Type B pancreatic cell (in vitro differentiated cells): ENCODE measurements around the gene DCTN5. TPM values are rescaled to one million over a fixed set of nuclear protein-coding genes. Genes with fewer than 3 reads are reported as not detected.

ENCODE experiments used
- DNase-seq: peaks from one replicate; pipeline ENCODE4 v3.0.0; 2021; ENCODE audit warnings: mixed read lengths; ENCODE audit not compliant: unreplicated experiment; ENCODE audit errors: extremely low spot score
- H3K27ac Mint-ChIP-seq: 2 replicates; pipeline ENCODE4 v1.8.0; 2021; ENCODE audit warnings: mild to moderate bottlenecking, mixed read lengths
- H3K27me3 Mint-ChIP-seq: 2 replicates; pipeline ENCODE4 v1.8.0; 2021; ENCODE audit warnings: mixed read lengths
- H3K36me3 Mint-ChIP-seq: 2 replicates; pipeline ENCODE4 v1.8.0; 2021; ENCODE audit warnings: mixed read lengths
- H3K4me1 Mint-ChIP-seq: one replicate; pipeline ENCODE4 v1.8.0; 2021; ENCODE audit warnings: mixed read lengths; ENCODE audit not compliant: unreplicated experiment
- H3K4me3 Mint-ChIP-seq: 2 replicates; pipeline ENCODE4 v1.8.0; 2021; ENCODE audit warnings: mild to moderate bottlenecking, mixed read lengths
- H3K9me3 Mint-ChIP-seq: 2 replicates; pipeline ENCODE4 v1.8.0; 2021; ENCODE audit warnings: mixed read lengths
- long read RNA-seq: library from polyadenylated mRNA; unstranded; transcript quantifications from one replicate; pipeline ENCODE4 v2.0.0, GENCODE V29; 2020
- total RNA-seq: library from RNA; stranded (reverse); gene quantifications from 2 replicates; pipeline ENCODE4 v1.2.1, GENCODE V29; 2021; ENCODE audit warnings: low replicate concordance
- TF ChIP-seq, protein P1 (sequence below): fragments of 200-600 bp; sonication (generic); conservative IDR thresholded peaks from 2 replicates; pipeline ENCODE4 v1.5.0; 2021; ENCODE audit warnings: antibody characterized with exemption, mild to moderate bottlenecking

DCTN5 gene
- total RNA-seq, result 77.8 and 78.3 TPM in 2 replicates
- long read RNA-seq, full-length matches to known transcripts, result 224 of 236 reads
- long read RNA-seq, partial matches to known transcripts, result 2 of 236 reads
- long read RNA-seq, other reads (novel, unspliced or antisense), result 10 of 236 reads

DNA sequence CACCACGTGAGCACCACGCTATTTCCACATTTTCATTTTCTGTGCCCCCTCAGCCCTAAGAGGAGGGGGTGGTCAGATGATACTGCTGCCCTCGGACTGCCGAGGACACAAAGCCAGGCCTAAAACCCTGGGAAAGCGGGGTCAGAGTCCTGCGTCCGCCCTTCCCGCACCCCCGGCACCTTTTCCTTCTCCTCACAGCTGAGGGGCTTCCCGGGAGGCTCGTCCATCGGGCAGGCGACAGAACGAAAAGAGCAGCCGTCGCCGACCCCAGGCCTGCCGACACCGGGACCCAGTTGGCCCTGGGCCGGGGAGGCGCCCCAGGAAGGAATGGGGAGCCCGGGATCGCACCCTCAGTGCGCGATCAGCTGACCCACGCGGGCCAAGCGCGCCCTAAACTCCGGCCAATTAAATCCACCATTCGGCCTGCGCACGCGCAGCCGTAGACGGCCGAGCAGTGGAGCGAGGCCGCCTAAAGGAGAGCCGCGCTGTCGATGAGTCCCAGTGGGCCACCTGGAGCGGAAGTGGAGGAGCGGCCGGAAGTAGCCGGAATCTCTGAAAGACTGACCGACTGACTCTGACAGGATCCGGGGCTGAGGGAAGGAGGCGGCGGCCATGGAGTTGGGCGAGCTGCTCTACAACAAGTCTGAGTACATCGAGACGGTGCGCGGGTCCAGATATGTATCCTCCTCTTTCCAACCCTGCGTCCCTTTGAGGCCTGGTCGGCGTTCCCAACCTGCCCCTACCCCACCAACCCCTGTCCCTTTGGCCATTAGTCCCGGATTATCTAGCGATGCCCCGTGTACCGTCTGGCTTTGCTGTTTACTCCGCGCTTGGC is at the start of gene DCTN5, which contains the start of gene PALB2:
DCTN5 (plus strand) TSS at position 536 of the 835 bp plus-strand sequence; CDS start at position 613, 77 bp downstream.
PALB2 (minus strand) TSS at position 380 of the 835 bp plus-strand sequence; CDS start at position 227, 153 bp downstream.
- Mint-ChIP-seq H3K36me3 (peaks cover 10% of the 10 kb centered on the region), H3K4me3 (peak within 1 kb of the TSS; percentile 99), H3K27ac (peak within 1 kb of the TSS; percentile 95), H3K4me1 (peaks cover 10% of the 10 kb centered on the region), H3K9me3 (no peaks in the 10 kb centered on the region), H3K27me3 (no peaks in the 10 kb centered on the region)
- TF ChIP-seq, protein P1, sequence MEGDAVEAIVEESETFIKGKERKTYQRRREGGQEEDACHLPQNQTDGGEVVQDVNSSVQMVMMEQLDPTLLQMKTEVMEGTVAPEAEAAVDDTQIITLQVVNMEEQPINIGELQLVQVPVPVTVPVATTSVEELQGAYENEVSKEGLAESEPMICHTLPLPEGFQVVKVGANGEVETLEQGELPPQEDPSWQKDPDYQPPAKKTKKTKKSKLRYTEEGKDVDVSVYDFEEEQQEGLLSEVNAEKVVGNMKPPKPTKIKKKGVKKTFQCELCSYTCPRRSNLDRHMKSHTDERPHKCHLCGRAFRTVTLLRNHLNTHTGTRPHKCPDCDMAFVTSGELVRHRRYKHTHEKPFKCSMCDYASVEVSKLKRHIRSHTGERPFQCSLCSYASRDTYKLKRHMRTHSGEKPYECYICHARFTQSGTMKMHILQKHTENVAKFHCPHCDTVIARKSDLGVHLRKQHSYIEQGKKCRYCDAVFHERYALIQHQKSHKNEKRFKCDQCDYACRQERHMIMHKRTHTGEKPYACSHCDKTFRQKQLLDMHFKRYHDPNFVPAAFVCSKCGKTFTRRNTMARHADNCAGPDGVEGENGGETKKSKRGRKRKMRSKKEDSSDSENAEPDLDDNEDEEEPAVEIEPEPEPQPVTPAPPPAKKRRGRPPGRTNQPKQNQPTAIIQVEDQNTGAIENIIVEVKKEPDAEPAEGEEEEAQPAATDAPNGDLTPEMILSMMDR, result no peak
- DNase-seq, result peak; percentile 89

DNA sequence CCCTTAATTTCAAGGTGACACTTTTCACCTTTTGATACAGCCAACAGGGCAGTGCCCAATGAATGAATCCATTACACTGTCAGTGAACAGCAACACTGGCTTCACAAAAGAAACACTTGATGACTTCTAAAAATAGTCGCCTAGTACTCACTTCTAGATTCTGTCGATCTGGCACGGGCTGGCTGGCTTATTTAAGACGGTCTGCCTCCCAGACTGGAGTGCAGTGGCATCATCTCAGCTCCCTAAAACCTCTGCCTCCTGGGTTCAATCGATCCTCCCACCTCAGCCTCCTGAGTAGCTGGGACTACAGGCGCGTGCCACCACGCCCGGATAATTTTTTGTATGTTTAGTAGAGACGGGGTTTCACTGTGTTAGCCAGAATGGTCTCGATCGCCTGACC is 47.1 kb upstream of the DCTN5 start:
- Mint-ChIP-seq H3K9me3 (no peaks in the 10 kb centered on the region), H3K4me1 (no peaks in the 10 kb centered on the region), H3K36me3 (peaks cover 17% of the 10 kb centered on the region), H3K27me3 (no peaks in the 10 kb centered on the region), H3K27ac (no peak overlapping the region), H3K4me3 (no peak overlapping the region)
- TF ChIP-seq, protein P1, result no peak
- DNase-seq, result no peak

DNA sequence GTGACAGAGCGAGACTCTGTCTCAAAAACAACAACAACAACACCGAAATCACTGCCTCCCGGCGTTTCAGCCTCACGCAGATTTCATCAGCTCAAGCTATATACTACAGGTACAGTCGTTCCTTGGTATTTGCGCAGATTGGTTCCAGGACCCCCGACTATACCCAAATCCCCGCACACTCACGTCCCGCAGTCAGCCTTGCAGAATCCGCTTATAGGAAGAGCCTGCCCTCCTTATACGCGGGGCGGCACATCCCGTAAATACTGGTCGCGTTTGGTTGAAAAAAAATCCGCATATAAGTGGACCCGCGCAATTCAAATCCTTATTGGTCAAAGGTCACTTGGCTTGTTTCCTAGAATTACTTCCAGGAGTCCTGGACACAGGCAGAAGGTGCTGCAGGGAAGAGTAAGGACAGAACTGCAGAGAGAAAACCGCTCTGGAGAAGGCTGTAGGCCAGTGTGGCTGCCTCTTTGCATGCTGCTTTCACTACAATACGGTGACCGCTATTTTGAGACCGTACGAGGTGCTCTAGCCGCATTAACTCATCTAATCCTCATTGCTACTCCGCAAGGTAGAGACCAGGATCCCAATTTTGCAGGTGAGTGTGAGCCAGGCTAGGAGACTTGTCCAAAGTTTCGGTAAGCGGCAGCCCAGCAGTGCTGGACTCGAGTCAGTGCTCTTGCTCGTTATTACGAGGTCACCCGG is 45.9 kb upstream of the DCTN5 start:
- TF ChIP-seq, protein P1, result no peak
- Mint-ChIP-seq H3K9me3 (no peaks in the 10 kb centered on the region), H3K27me3 (no peaks in the 10 kb centered on the region), H3K36me3 (peaks cover 14% of the 10 kb centered on the region), H3K4me3 (peak overlapping the region; percentile 92), H3K4me1 (no peaks in the 10 kb centered on the region), H3K27ac (peak overlapping the region; percentile 67)
- no peak for DNase-seq

DNA sequence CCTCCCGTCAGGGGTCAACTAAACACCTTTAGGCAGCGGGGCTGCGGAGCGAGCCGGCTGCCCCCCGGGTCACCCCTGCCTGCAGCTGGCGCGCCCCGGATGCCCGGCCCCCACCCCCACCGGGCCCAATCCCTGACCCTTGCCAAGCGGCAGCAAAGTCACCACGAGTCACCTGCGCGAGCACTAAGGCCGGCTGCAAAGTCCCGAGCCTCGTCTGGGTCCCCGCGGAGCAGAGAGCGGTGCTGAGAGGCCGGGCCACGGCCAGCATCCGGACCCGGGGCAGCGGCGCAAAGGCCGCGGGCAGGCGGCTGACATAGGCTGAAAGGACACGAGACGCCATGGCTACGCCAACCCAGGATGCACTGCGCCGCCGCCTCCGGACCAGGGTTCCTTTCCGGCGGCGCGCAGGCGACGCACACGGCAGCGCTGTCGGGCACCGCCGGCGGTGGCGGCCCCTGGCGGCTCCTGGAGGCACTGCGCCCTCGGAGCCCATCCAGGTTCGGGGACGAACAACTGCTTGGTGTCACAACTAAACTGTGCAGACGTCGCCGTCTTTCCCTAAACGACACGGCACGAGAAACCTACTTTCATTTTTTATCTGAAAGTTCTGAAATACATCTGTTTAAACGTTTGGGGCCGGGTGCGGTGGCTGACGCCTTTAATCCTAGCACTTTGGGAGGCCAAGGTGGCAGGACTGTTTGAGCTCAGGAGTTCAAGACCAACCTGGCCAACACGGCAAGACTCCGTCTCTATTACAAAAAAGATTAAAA is 45.1 kb upstream of the DCTN5 start, which contains the start of gene NDUFAB1:
NDUFAB1 (minus strand) TSS at position 366 of the 770 bp plus-strand sequence; CDS start at position 340, 26 bp downstream.
- H3K4me3 Mint-ChIP-seq, result peak within 1 kb of the TSS; percentile 92
- H3K4me1 Mint-ChIP-seq, result no peaks in the 10 kb centered on the region
- TF ChIP-seq, protein P1, result peak; percentile 100
- H3K9me3 Mint-ChIP-seq, result no peaks in the 10 kb centered on the region
- H3K27me3 Mint-ChIP-seq, result no peaks in the 10 kb centered on the region
- H3K27ac Mint-ChIP-seq, result peak within 1 kb of the TSS; percentile 67
- H3K36me3 Mint-ChIP-seq, result peaks cover 9% of the 10 kb centered on the region
- peak; percentile 91 for DNase-seq
